ENCODE measurements around the gene WFIKKN2. TPM values are rescaled to one million over a fixed set of nuclear protein-coding genes. Genes with fewer than 3 reads are reported as not detected.

The WFIKKN2 gene
- total and polyA plus RNA-seq, 2 of the 8 experiments (the other 6 are each of a cell fraction or from before 2014, with no cell fraction given), result 0.07 to 0.30 TPM

GRCh38 chr17:50867363-50868139 lies 32.2 kb downstream of the WFIKKN2 start (continued):
- TF ChIP-seq POLR2AphosphoS5 (IDR thresholded peaks at IDR 0.05; ENCODE audit: low read depth, low read length) (peak; percentile 39; the same call in 1 of the 2 replicates), RBBP5 (IDR thresholded peaks at IDR 0.05; ENCODE audit: borderline replicate concordance, low read depth, low read length) (peak; percentile 80; the same call in 1 of the 2 replicates), BCL11A (IDR thresholded peaks at IDR 0.05; ENCODE audit: low read depth in 2 of 2, low read length in 2 of 2) (no peak), CBX8 (IDR thresholded peaks at IDR 0.05; ENCODE audit: borderline replicate concordance, low read depth, low read length) (no peak), TCF12 (IDR thresholded peaks at IDR 0.05; ENCODE audit: low read depth, low read length) (no peak), RAD21 (IDR thresholded peaks at IDR 0.05 in 1 of 2, conservative IDR thresholded peaks at IDR 0.05 in 1 of 2; ENCODE audit: low read depth in 2 of 2, low read length in 2 of 2) (peak; percentile 4 to 12; a peak in 1 of 4 replicates), TAF1 (IDR thresholded peaks at IDR 0.05; ENCODE audit: low read depth, low read length) (peak; percentile 48), SRF (IDR thresholded peaks at IDR 0.05; ENCODE audit: low read depth, low read length) (no peak), EP300 (IDR thresholded peaks at IDR 0.05; ENCODE audit: borderline replicate concordance in 1 of 2, low read depth in 2 of 2, low read length in 2 of 2) (peak in 1 of 2 experiments; percentile 78; a peak in 1 of 3 replicates), KDM5A (IDR thresholded peaks at IDR 0.05; ENCODE audit: low read length) (no peak), USF2 (IDR thresholded peaks at IDR 0.05; ENCODE audit: low read length) (peak; percentile 30; the same call in 1 of the 2 replicates), ATF3 (IDR thresholded peaks at IDR 0.05; ENCODE audit: insufficient read depth, low read depth, low read length) (no peak), YY1 (IDR thresholded peaks at IDR 0.05; ENCODE audit: low read depth, low read length) (peak; percentile 74), KDM4A (IDR thresholded peaks at IDR 0.05; ENCODE audit: low read depth, low read length, severe bottlenecking) (peak; percentile 81), NRF1 (IDR thresholded peaks at IDR 0.05; ENCODE audit: low read depth, low read length) (no peak), CREB1 (IDR thresholded peaks at IDR 0.05) (peak; percentile 84), SIX5 (IDR thresholded peaks at IDR 0.05; ENCODE audit: low read depth, low read length) (no peak), SUZ12 (IDR thresholded peaks at IDR 0.05; ENCODE audit: low read length) (0 out of 2 replicates have a peak, but pooled peaks have one; percentile 24), ZNF274 (IDR thresholded peaks at IDR 0.05; ENCODE audit: borderline replicate concordance, extremely low read depth, low read length) (no peak)

Measured in H1 (cell line).